GM10266 (cell line): ENCODE results near the gene DICER1.
"Not testable (repeated sequence)": the region's sequence is repeated elsewhere in the genome, so short reads cannot be mapped to it uniquely, and the experiment has no call there.

ENCODE experiments used
- DNase-seq: peaks from one replicate; pipeline ENCODE4 v3.0.0; 2012; ENCODE audit errors: extremely low spot score
- TF ChIP-seq, protein P1 (sequence below): IDR thresholded peaks from 2 replicates; pipeline ENCODE4 v1.5.1; 2012; ENCODE audit warnings: mild to moderate bottlenecking, low read depth; ENCODE audit not compliant: control insufficient read depth, insufficient read depth; ENCODE audit errors: missing control alignments

Gene DICER1, protein sequence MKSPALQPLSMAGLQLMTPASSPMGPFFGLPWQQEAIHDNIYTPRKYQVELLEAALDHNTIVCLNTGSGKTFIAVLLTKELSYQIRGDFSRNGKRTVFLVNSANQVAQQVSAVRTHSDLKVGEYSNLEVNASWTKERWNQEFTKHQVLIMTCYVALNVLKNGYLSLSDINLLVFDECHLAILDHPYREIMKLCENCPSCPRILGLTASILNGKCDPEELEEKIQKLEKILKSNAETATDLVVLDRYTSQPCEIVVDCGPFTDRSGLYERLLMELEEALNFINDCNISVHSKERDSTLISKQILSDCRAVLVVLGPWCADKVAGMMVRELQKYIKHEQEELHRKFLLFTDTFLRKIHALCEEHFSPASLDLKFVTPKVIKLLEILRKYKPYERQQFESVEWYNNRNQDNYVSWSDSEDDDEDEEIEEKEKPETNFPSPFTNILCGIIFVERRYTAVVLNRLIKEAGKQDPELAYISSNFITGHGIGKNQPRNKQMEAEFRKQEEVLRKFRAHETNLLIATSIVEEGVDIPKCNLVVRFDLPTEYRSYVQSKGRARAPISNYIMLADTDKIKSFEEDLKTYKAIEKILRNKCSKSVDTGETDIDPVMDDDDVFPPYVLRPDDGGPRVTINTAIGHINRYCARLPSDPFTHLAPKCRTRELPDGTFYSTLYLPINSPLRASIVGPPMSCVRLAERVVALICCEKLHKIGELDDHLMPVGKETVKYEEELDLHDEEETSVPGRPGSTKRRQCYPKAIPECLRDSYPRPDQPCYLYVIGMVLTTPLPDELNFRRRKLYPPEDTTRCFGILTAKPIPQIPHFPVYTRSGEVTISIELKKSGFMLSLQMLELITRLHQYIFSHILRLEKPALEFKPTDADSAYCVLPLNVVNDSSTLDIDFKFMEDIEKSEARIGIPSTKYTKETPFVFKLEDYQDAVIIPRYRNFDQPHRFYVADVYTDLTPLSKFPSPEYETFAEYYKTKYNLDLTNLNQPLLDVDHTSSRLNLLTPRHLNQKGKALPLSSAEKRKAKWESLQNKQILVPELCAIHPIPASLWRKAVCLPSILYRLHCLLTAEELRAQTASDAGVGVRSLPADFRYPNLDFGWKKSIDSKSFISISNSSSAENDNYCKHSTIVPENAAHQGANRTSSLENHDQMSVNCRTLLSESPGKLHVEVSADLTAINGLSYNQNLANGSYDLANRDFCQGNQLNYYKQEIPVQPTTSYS (N-terminal part only)

GRCh38 chr14:95157327-95158189, at the start of gene DICER1:
Gene DICER1 (minus strand): TSS chr14:95157529. CDS start chr14:95133458, 24,071 bp downstream.
- TF ChIP-seq, protein P1, sequence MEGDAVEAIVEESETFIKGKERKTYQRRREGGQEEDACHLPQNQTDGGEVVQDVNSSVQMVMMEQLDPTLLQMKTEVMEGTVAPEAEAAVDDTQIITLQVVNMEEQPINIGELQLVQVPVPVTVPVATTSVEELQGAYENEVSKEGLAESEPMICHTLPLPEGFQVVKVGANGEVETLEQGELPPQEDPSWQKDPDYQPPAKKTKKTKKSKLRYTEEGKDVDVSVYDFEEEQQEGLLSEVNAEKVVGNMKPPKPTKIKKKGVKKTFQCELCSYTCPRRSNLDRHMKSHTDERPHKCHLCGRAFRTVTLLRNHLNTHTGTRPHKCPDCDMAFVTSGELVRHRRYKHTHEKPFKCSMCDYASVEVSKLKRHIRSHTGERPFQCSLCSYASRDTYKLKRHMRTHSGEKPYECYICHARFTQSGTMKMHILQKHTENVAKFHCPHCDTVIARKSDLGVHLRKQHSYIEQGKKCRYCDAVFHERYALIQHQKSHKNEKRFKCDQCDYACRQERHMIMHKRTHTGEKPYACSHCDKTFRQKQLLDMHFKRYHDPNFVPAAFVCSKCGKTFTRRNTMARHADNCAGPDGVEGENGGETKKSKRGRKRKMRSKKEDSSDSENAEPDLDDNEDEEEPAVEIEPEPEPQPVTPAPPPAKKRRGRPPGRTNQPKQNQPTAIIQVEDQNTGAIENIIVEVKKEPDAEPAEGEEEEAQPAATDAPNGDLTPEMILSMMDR: no peak
- peak; percentile 99 for DNase-seq

- DNase-seq: no peak
- TF ChIP-seq, protein P1: no peak
These were observed 49.2 kb upstream of the DICER1 start for GRCh38 chr14:95206534-95206933.

DNA sequence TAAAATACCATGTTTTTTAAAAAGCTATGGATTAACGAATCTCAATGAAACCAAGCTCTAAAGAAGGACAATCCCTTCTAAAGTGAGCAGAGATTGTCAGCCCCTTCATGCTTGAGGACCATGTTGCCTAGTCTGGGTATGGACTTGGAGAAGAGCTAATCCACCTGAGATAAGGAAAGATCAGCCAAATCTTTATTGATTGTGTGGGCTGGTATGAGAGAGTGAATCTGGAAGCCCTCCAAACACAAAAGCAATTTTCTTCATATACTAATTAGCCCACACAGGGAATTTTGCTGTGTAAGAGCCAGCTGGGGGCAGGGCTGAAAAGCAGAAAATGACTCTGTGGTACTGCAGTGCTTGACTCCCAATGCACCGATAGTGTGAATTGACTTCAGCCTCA, 47.4 kb upstream of the DICER1 start:
- DNase-seq: no peak
- TF ChIP-seq, protein P1: no peak

- DNase-seq: not testable (repeated sequence)
These were observed 44.4 kb upstream of the DICER1 start for GRCh38 chr14:95201745-95202144.

GRCh38 chr14:95200404-95200803, 43.1 kb upstream of the DICER1 start:
- DNase-seq: no peak

GRCh38 chr14:95199298-95199983, 42.1 kb upstream of the DICER1 start:
- TF ChIP-seq, protein P1: no peak
- no peak for DNase-seq

More at GRCh38 chr14:95200404-95200803, 43.1 kb upstream of the DICER1 start:
- TF ChIP-seq, protein P1: no peak
